HG03469 (cell line): ENCODE data around the gene RAF1.

ENCODE experiments used
- ATAC-seq: cut with Tn5 transposase; IDR thresholded peaks from one replicate; pipeline ENCODE4 v1.9.1; 2021; ENCODE audit warnings: mild to moderate bottlenecking, moderate library complexity, moderate number of reproducible peaks; ENCODE audit not compliant: unreplicated experiment

Gene RAF1

DNA sequence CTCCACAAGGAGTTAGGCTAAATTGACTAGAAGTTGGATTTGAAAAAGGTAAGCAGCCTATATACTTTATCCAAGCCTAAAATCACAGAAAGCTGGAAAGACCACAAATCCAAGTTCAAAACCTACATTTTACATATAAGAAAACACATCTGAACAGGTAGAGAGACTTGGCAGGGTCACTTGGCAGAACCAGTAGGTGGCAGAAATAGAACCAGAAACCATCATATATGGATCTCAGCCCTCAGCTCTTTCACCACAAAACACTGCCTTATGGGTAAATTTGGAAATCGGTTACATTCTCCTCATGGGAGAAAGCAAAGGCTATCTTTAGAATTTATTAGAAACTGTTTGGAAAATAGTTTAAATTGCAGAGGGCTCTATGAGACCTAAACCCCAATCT lies 62.8 kb downstream of the RAF1 start:
- ATAC-seq: no peak

DNA sequence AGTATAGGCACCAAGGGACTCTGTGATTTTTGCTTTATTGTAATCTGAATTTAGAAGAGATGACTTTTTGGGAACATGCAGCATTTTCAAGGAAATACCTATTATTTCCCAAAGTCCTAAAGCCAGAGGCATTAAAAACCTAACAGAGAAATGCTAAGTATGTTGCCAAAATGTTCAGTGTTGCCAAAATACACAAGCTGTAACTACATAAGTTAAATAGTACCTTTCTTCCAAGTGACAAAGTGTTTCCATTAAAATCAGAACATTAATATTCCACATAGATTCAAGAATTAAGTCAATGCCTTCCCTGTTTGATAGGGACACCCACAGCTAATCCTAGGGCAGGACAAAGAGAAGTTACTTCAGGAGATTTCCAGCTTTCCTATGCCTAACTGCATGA lies 65.0 kb downstream of the RAF1 start:
- no peak for ATAC-seq

DNA sequence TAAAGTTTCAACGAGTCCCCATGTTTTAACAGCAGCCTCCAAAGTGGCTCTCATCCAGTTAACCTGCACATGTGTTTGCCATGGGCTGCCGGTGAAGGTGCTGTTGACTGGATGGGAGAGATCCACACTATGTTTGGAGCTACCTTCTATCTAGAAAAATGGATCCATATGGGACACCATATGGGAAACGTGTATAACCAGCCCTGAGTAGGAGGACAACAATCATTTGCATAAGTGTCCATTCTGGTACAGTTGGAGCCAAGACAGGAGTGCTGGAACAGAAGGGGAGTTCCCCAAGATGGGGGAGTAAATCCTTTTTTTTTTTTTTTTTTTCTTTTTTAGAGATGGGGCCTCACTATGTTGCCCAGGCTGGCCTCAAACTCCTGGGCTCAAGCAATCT lies 70.4 kb downstream of the RAF1 start:
- no peak for ATAC-seq

DNA sequence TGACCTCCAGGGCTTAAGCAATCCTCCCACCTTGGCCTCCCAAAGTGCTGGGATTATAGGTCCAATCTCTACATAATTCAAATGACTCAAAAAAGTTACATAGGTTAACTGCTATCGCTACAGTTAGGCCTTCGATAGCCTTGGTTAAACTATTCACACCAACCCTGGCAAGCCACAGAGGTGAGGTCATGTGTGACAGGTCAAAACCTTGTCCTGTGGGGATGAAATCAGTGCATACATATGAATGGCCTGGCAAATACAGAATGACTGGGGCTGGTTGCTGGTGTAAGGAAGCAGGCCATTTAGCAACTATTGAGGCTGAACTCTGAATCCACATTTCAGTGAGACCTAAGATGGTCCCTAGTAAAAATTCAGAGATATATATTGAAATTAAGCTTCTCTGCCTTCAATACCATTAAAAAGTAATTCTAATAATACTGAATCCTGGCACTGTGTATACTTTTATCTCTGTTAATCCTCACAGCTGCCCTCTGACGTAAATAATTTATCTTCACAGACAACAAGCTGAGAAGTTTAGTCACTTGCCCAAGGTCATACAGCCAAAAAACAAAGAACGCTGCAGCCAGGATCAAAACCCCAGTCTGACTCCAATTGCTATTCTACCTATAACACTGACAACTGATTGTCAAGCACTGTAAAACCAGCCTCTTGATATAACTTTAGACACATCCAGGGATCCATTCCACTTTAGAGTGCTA lies 71.8 kb downstream of the RAF1 start:
- no peak for ATAC-seq

DNA sequence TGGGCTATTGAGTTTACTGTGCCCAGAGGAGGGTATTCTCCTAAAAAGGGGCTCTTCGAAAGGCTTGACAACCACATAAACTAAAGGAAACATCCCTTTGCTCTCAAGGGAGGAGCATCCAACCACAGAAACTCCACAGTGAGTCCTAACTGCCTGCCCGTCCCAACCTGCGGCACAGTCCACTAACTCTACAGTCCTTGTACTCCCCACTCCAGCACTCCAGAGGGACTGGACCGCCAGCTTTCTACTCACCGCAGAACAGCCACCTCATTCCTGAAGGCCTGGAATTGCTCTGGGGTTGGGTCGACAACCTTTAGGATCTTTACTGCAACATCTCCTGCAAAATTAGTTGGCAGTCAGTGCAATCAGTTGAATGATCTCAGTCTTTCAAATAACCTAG lies 72.5 kb downstream of the RAF1 start:
- ATAC-seq: no peak

DNA sequence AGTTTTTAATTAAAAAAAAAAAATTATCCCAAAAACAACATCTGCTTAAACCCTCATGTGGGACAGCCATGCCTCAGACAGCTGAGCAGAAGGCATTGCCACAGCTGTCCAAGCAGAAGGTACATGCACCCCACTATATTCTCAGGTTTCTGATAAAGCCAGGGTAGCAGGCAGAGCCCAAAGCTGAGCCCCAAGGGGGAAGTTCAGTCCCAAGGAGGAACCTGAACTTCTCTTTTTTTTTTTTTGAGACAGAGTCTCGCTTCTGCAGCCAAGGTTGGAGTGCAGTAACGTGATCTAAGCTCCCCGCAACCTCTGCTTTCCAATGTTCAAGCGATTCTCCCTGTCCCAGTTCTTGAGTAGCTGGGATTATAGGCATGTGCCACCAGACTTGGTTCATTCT lies 73.8 kb downstream of the RAF1 start:
- ATAC-seq: no peak

DNA sequence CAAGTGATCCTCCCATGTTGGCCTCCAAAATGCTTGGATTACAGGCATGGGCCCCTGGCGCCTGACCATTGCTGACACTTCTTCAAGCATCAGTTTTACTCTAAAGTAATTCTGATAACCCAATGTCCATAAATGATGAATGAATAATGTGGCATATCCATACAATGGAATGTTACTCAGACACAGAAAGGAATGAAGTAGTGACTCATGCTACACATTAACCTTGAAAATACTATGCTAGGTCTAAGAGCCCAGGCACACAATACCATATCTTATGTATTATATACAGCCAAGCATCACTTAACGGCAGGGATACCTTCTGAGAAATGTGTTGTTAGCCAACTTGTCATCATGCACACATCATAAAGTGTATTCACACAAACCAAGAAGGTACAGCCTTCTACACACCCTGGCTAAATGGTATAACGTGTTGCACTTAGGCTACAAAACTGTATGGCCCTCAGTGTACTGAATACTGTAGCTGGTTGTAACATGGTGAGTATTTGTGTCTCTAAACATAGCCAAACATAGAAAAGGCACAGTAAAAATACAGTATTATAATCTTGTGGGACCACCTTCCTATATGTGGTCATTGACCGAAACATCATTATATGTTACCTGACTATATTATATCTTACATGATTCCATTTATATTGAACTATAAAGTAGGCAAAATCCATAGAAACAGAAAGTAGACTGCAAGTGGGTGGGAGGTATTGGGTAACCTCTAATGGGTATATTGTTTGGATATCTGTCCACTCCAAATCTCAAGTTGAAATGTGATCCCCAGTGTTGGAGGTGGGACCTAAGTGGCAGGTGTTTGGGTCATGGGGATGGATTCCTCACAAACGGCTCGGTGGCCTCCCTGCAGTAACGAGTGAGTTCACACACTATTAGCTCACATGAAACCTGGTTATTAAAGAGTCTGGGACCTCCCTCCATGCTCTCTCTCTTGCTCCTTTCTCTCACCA lies 75.6 kb downstream of the RAF1 start:
- ATAC-seq: no peak

DNA sequence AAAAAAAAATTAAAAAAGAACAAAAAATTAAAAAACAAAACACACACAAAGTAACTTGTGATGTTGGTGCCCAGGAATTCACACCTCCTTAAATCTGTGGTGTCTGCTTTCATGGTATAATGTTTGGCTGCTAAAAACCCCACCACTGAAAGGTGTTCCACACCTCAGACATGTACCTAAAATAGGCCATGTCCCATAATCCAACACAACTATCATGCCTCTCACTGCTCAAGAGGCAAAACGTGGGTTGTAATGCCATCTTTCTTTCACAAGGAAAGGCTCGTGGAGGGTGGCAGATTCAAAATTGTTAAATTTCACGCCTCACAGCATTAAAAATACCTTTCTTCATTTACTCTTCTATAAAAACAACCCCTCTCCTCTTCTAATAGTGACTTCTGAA lies 77.5 kb downstream of the RAF1 start:
- ATAC-seq: no peak

DNA sequence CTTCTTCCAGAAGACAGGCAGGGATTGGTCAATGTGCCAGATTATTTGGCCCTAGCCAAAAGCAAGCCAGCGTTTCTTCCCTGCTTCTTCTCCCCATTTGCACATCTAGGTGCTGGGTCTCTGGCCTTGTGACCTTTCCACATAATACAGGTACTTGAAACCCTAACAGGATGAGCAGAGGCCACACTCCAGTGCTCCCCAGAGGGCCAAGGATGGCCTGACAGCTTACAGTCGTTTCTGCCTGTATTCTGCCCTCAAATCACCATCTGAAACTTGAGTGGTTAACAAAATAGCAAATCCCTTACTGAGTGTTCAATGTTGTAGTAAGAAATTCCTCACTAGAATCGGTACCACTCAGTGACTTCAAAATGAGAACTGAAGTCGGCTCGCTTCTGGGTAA lies 77.9 kb downstream of the RAF1 start:
- no peak for ATAC-seq

DNA sequence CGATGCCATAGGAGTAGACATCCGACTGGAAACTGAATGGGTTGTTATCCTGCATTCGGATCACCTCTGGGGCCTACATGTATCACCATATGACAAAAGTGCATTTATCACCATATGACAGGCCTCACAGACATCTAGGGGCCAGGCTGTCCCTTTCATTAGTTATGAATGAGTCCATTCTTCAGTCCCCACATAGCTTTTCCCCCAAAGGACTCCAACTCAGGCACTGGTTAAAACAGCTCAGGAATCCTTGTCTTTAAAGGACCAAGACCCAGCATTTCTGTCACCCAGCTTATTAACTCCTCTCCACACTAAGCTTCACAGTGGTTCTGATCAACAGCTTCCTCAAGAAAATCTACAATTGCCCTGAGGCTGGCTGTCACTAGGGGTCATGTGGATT lies 78.7 kb downstream of the RAF1 start:
- ATAC-seq: no peak

DNA sequence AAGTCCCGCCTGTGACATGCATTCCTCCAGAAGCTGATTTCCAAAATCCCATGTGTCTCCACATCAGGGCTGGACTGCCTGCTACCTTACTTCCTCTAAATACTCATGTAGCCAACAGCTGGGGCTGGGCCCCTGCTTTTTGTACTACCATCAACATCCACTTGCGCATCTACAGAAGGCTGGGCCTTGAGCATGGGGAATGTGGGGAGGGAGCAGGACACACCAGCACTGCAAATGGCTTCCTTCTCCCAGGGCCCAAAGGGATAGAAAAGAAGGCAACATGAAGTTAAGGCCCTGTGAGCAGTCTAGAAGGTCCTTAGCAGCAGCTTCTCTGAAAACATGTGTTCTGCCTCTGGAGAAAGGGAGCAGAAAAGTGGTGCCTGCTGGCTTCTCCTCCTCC lies 79.8 kb downstream of the RAF1 start:
- ATAC-seq: no peak

DNA sequence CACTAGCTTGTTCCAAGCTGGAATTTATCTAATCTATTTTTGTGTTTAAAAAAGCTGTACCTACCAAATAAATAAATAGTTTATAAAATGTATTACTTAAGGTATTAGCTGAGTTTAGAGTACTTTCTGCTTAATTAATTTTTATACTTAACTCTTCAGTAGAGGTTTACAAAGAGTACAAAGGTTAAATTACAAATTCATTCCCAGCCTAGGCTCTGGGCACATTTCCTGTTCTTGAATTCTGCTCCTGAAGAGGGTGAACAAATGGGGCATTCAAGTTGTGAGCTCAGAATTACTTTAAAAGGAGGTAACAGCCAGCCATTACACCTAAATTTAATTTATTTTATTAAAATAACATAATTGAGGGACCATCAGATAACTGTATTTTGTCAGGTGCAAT lies 80.6 kb downstream of the RAF1 start:
- ATAC-seq: no peak

DNA sequence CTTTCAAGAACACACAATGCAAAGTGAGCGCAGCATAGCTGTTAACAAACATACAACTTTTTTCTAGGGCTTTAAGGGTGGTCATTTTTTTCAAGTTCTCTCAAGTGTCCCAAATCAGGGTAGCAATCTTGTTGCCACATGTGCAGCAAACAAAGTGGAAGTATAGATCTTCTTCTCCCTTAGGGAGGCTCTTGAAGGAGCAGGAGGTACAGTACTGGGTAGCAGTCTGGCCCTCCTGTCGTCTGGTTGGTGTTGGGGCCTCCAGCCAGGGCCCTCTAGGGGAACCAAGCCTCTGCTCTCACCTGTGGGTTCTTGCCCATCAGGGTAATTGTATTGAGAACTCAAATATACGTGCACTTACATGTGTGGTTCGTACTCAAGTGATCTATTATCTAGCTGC lies 81.2 kb downstream of the RAF1 start:
- ATAC-seq: no peak

DNA sequence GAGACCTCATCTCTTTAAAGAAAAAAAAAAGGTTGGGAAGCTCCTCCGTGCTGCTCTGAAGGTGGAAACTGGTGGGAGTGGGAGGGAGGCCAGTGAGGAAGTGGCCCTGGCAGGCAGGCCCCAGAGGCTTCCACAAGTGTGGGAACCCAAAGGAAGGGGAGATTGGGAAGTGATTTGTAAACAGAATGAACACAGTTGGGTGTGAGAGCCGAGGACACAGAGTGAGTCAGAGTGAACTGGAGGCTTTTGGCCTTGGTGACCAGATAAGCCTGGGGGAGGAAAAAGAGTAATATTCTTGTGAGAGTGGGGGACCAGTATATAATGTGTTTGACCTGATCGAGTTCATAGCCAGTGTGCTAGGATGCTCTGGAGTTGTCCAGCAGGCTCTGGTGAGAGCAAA lies 84.0 kb downstream of the RAF1 start:
- no peak for ATAC-seq

DNA sequence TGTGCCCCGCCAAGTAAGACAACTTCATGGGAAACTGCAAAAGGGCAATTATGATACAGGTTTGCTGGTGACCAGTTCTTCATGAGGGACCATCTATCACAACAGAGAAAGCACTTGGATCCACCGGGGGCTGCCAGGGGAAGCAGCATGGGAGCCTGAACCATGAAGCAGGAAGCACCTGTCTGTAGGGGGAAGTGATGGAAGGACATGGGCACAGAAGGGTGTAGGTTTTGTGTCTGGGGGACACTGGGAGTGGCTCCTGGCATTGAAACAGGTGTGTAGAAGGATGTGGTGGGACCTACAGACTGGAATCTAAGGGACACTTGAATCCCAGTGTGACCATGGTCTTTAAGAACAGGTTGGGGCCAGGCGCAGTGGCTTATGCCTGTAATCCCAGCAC lies 84.5 kb downstream of the RAF1 start:
- ATAC-seq: no peak

DNA sequence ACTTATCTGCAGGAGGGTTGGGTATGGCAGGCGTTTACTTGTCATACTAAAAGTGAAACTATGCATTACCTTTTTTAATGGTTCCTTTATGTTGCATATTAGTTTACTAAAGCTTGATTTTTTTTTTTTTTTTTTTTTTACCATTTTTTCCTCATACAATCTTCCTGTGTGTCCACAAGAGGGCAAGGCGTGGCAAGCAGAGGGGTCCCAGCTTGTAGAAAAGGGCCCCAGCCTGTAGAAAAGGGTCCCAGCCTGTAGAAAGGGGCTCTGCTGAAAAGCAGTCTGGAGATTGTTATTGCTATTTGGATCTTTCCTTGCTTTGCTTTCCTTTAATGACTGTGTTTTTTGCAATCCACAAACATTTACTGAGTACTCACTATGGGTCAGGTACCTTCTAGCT lies 85.2 kb downstream of the RAF1 start:
- ATAC-seq: no peak

DNA sequence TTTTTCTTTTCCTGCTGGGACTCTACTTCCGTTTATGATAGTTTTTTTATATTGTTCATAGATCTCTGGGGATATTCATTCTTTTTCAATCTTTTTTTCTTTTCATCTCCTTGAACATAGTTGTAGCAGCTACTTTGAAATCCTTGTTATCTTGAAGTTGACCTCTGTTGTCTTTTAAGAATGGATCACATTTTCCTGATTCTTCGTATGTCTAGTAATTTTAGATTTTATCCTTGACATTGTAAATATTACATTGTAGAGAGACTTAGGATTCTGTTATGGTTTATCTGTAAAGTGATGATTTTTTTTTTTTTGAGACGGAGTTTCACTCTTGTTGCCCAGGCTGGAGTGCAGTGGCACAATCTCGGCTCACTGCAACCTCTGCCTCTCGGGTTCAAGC lies 86.5 kb downstream of the RAF1 start:
- no peak for ATAC-seq

DNA sequence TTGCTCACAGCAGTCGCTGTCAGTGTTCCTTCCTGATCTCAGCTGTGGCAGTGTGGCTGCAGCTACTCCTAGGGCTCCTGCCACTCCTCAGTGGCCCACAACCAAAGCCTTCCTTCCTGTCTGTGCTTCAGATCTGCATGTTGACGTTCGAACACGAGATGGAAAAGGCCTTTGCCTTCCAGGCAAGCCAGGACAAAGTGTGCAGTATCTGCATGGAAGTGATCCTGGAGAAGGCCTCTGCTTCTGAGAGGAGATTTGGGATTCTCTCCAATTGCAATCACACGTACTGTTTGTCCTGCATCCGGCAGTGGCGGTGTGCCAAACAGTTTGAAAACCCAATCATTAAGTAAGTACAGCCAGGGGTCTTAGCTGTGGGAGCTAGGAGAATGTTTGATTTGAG lies 89.3 kb downstream of the RAF1 start:
- no peak for ATAC-seq

DNA sequence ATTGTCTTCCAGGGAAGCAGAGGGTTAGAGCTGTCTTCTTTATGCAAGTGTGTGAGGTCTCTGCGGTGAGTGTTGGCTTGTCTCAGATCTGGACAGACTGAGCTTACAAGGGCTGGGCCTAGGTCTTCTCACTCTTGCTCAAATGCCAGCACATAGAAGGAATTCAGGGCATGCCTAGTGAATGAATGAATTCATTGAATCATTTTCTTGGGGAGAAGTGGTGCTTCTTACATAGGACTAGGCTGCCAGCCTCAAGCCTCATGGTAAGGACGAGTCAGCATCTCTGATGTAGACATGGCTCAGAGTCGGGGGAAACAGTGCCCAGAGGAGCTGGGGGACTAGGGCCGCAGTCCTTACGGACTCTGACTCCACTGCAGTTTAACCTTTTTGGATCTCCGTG lies 89.8 kb downstream of the RAF1 start:
- no peak for ATAC-seq

DNA sequence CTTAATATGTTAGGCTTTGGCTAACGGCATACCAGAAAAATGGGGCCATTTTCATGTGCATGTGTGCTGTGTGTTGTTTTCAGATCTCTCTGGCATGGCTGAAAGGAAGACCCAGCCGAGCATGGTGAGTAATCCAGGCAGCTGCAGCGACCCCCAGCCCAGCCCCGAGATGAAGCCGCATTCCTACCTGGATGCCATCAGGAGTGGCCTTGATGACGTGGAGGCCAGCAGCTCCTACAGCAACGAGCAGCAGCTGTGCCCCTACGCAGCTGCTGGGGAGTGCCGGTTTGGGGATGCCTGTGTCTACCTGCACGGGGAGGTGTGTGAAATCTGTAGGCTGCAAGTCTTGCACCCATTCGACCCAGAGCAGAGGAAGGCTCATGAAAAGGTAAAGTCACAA lies 91.9 kb downstream of the RAF1 start:
- no peak for ATAC-seq

DNA sequence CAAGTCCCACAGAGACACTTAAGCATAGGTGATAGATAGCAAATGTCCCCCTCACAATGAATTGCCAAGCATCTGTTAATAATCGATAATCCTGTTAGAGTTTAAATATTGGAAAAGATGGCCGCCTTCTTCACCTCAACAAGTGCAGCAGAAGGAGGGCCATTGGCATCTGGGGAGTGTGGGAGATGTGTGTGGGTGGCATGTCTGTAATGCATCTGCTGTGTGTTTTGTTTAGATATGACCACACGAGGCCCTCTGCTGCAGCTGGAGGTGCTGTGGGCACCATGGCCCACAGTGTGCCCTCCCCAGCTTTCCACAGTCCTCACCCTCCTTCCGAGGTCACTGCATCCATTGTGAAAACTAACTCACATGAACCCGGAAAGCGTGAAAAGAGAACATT lies 94.1 kb downstream of the RAF1 start:
- no peak for ATAC-seq

DNA sequence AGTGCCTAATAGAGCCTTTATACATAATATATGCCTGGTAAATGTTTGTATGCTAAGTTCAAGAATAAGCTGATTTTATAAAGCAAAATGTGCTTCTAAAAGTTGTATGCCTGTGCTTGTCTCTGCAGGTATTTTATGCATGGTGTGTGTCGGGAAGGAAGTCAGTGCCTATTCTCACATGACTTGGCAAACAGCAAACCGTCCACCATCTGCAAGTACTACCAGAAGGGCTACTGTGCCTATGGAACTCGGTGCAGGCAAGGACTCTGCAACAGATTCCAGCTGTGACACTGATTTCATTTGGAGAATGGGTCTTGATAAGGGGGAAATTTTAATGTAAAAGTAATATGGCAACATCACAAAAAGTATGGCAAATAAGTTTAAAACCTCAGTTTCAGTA lies 95.2 kb downstream of the RAF1 start:
- ATAC-seq: no peak
